Ectodermal cell (in vitro differentiated cells): ENCODE data around the gene TNS3.

Experiments
- H3K27ac ChIP-seq: 2 replicates; pipeline ENCODE4 v1.7.0; 2013; ENCODE audit warnings: mild to moderate bottlenecking, low read depth, low read length; ENCODE audit not compliant: insufficient read depth, poor library complexity, severe bottlenecking
- H3K27me3 ChIP-seq: 2 replicates; pipeline ENCODE4 v1.7.0; 2013; ENCODE audit warnings: mild to moderate bottlenecking, low read length; ENCODE audit not compliant: insufficient read depth, control insufficient read depth, poor library complexity, severe bottlenecking
- H3K36me3 ChIP-seq: one replicate; pipeline ENCODE4 v1.7.0; 2013; ENCODE audit warnings: low read length; ENCODE audit not compliant: control insufficient read depth, insufficient read depth
- H3K4me1 ChIP-seq: one replicate; pipeline ENCODE4 v1.7.0; 2013; ENCODE audit warnings: low read length; ENCODE audit not compliant: control insufficient read depth, insufficient read depth
- H3K4me3 ChIP-seq: 2 replicates; pipeline ENCODE4 v1.7.0; 2013; ENCODE audit warnings: low read depth, low read length, control low read depth; ENCODE audit not compliant: insufficient read depth
- H3K9me3 ChIP-seq: 2 replicates; pipeline ENCODE4 v1.7.0; 2013; ENCODE audit warnings: mild to moderate bottlenecking, low read length, moderate library complexity; ENCODE audit not compliant: control insufficient read depth
- WGBS, 2 experiments: methylation state at CpG; one replicate each; pipeline ENCODE4 v1.1.7; 2013; ENCODE audit warnings: missing lambda C conversion rate in 2 of 2; 5-methylcytosine and 5-hydroxymethylcytosine counted together

Gene TNS3

DNA sequence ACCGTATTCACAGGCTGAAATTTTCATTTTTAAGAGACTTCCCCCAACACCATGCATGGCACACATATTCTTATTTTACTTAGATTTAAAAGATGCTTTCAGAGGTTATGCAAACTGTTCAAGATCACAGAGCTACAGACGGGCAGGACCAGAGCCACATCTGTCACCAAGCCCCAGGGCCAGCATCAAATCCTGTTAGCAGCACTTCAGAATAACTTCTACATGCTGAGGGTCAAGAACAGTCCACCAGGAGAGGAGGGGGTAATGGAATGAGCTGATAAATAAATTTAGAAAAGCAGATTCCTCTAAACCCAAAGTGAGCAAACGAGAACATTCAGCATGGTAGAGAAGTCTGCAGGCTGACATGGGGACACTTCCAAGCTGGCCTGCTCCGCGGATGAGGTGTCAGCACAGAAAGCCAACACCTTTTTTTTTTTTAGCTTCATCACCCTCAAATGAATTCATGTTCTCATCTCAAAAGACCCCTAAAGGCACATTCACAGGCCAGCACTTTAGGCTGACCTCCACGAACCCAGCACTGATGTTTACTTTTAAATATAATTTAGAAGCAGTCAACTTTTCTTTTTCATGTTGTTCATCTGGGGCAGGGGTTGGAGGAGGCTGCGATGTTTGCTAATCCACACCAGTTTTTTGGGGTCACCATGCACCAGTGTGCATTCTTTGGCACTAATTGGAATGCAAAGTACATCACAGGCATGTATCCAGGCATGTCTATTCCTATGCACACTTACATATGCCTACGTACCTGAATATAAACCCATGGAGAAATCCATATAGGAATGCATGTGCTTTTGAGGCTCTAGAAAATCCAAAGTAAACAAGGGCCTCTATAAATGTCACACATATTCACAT lies 249.0 kb downstream of the TNS3 start:
- no peak overlapping the region for H3K4me3 ChIP-seq
- H3K9me3 ChIP-seq = no peaks in the 10 kb centered on the region
- WGBS, 2 experiments = 88 to 91% methylated on average over 7 to 8 of the region's 8 CpGs
- H3K27me3 ChIP-seq = no peaks in the 10 kb centered on the region
- H3K4me1 ChIP-seq = peaks cover 43% of the 10 kb centered on the region
- H3K36me3 ChIP-seq = no peaks in the 10 kb centered on the region
- H3K27ac ChIP-seq = no peak overlapping the region

DNA sequence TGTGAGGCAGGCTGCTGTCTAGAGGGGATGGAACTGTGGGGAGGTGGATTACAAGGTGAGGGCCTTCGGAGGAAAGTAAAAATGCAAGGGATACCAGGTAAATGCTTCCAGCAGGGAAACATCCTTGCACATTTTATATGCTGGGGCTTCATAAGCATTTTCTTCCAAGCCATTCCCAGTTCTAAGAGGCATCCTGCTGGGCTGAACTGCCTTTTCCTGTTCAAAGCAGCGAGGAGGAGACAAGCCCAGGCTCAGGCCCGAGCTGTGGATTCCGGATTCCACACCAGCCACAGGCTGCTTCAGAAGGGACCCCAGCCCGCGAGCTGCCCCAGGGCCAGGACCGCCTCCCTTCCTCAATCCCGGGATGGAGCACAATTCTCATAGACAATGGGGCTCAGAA lies 249.7 kb downstream of the TNS3 start:
- H3K27ac ChIP-seq = no peak overlapping the region
- H3K36me3 ChIP-seq = no peaks in the 10 kb centered on the region
- H3K9me3 ChIP-seq = no peaks in the 10 kb centered on the region
- H3K27me3 ChIP-seq = no peaks in the 10 kb centered on the region
- H3K4me1 ChIP-seq = peaks cover 49% of the 10 kb centered on the region
- H3K4me3 ChIP-seq = no peak overlapping the region
- 50 to 57% methylated on average over 8 of the region's 8 CpGs for WGBS, 2 experiments

- no peaks in the 10 kb centered on the region for H3K36me3 ChIP-seq
- no peak overlapping the region for H3K4me3 ChIP-seq
- no peaks in the 10 kb centered on the region for H3K9me3 ChIP-seq
- H3K4me1 ChIP-seq = peaks cover 58% of the 10 kb centered on the region
- no peak overlapping the region for H3K27ac ChIP-seq
- H3K27me3 ChIP-seq = no peaks in the 10 kb centered on the region
- WGBS, 2 experiments = 90 to 92% methylated on average over 6 of the region's 6 CpGs
These were observed 250.7 kb downstream of the TNS3 start for GRCh38 chr7:47331179-47331565.

DNA sequence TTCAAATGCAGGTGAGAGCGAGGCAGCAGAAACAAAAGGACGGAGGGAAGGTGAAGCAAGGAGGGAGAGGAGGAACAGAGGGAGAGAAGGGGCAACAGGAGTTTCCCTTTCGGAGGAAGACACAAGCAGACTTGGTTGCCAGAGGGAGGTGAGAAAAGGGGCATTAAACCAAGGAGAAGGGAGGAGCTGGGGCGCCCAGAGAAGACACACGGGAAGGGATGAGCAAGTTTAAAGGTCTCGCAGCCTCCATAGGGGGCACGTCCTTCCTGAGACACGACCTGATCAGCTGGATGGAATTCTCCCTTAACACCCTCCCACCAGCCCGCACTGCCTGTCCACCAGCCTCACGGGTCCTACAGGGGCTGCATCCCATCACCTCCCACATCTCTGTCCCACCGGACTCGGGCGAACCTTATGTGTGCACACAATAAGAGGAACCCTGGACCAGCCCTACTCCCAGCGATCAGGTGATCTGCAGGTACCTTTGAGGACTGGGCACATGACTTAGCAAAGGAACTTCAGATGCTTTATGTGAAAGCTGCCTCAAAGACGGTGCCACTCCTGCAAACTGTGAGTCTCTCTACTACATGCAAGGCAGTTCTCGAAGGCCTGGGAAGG lies 251.2 kb downstream of the TNS3 start:
- H3K4me3 ChIP-seq = no peak overlapping the region
- H3K27ac ChIP-seq = no peak overlapping the region
- H3K9me3 ChIP-seq = no peaks in the 10 kb centered on the region
- H3K4me1 ChIP-seq = peaks cover 63% of the 10 kb centered on the region
- 83 to 85% methylated on average over 16 of the region's 16 CpGs for WGBS, 2 experiments
- H3K36me3 ChIP-seq = no peaks in the 10 kb centered on the region
- H3K27me3 ChIP-seq = no peaks in the 10 kb centered on the region

- Histone ChIP-seq H3K4me1 (peaks cover 65% of the 10 kb centered on the region), H3K9me3 (no peaks in the 10 kb centered on the region), H3K4me3 (no peak overlapping the region), H3K36me3 (no peaks in the 10 kb centered on the region), H3K27ac (no peak overlapping the region), H3K27me3 (no peaks in the 10 kb centered on the region)
- WGBS, 2 experiments = 78 to 81% methylated on average over 6 of the region's 6 CpGs
These were observed 251.9 kb downstream of the TNS3 start for GRCh38 chr7:47330026-47330425.

DNA sequence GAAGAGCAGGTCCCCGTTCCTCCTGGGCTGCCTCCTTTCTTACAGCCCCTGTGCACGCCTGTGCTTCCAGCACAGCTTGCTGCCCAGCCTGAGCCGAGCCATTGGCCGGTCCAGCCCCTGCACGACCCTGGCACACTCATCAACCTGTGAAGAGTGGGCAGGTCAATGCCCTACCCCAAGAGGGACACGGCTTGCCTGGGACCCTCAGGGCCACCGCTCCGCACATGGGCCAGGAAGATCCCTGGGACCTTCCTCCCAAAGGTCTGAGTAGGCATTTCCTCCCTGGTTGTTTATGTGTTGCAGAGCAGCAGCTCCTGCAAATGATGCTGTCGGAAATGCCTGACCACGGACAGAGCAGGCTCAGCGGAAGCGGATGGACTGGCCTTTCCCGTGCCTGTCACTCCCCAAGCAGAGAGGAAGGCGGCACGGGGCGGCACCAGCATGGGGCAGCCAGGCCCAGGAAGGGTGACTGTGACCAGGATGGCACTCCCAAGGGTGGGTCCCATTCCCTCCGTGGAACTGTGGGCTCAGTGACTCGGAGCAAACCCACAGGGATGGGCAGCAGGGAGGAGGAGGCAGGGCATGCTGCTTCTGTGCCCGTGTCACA lies 252.5 kb downstream of the TNS3 start:
- Histone ChIP-seq H3K9me3 (no peaks in the 10 kb centered on the region), H3K27ac (no peak overlapping the region), H3K36me3 (no peaks in the 10 kb centered on the region), H3K27me3 (no peaks in the 10 kb centered on the region), H3K4me1 (peaks cover 65% of the 10 kb centered on the region), H3K4me3 (no peak overlapping the region)
- 91 to 93% methylated on average over 19 of the region's 19 CpGs for WGBS, 2 experiments

GRCh38 chr7:47328392-47329319 lies 253.3 kb downstream of the TNS3 start:
- H3K4me1 ChIP-seq = peaks cover 65% of the 10 kb centered on the region
- H3K9me3 ChIP-seq = no peaks in the 10 kb centered on the region
- H3K27ac ChIP-seq = peak overlapping the region; percentile 91
- H3K4me3 ChIP-seq = peak overlapping the region; percentile 29
- H3K36me3 ChIP-seq = no peaks in the 10 kb centered on the region
- 73 to 75% methylated on average over 7 of the region's 7 CpGs for WGBS, 2 experiments
- no peaks in the 10 kb centered on the region for H3K27me3 ChIP-seq

GRCh38 chr7:47327698-47328391 lies 254.1 kb downstream of the TNS3 start:
- peak overlapping the region; percentile 29 for H3K4me3 ChIP-seq
- H3K4me1 ChIP-seq = peaks cover 59% of the 10 kb centered on the region
- 1% methylated on average over 24 of the region's 24 CpGs for WGBS, 2 experiments
- no peaks in the 10 kb centered on the region for H3K27me3 ChIP-seq
- H3K36me3 ChIP-seq = no peaks in the 10 kb centered on the region
- H3K27ac ChIP-seq = peak overlapping the region; percentile 91
- H3K9me3 ChIP-seq = no peaks in the 10 kb centered on the region

- peaks cover 54% of the 10 kb centered on the region for H3K4me1 ChIP-seq
- peak overlapping the region; percentile 91 for H3K27ac ChIP-seq
- no peak overlapping the region for H3K4me3 ChIP-seq
- no peaks in the 10 kb centered on the region for H3K27me3 ChIP-seq
- no peaks in the 10 kb centered on the region for H3K36me3 ChIP-seq
- no peaks in the 10 kb centered on the region for H3K9me3 ChIP-seq
- WGBS, 2 experiments = 53 to 60% methylated on average over 7 of the region's 7 CpGs
These were observed 254.6 kb downstream of the TNS3 start for GRCh38 chr7:47327346-47327697.
